IMR-90 (cell line): Measurements from ENCODE around the gene NUP98. TPM values are rescaled to one million over a fixed set of nuclear protein-coding genes. Genes with fewer than 3 reads are reported as not detected.

ENCODE experiments used
- ATAC-seq: fragments of 200-7000 bp; cut with Tn5 transposase; 2 replicates; pipeline ENCODE4 v1.9.1; 2020; ENCODE audit warnings: low read depth, mild to moderate bottlenecking, moderate library complexity
- BruUV-seq: library from RNA; stranded (reverse); fragments of 400-500 nt; replicated peaks from 2 replicates; lab custom pipeline; 2021; lab: Mats Ljungman, UMichigan
- CTCF ChIA-PET: fragments of 300-600 bp; formaldehyde crosslinking; extraction: SDS; loops from one replicate; lab custom pipeline; 2021; ENCODE audit warnings: antibody characterized with exemption; lab: Yijun Ruan, JAX
- POLR2A ChIA-PET: fragments of 300-600 bp; sonication (Branson Sonifier 250); formaldehyde crosslinking; loops from one replicate; lab custom pipeline; 2022; ENCODE audit warnings: antibody characterized with exemption; ENCODE audit not compliant: unreplicated experiment; lab: Charles Lee
- DNase-seq: peaks from one replicate; pipeline ENCODE4 v3.0.0; 2013
- H2AFZ ChIP-seq: replicated peaks from 2 replicates; pipeline ENCODE3; 2013; ENCODE audit warnings: low read length, mild to moderate bottlenecking; ENCODE audit not compliant: poor library complexity
- H2AK5ac ChIP-seq: 2 replicates; pipeline ENCODE4 v1.6.1; 2013; ENCODE audit warnings: low read depth, low read length, inconsistent platforms
- H2AK9ac ChIP-seq: replicated peaks from 2 replicates; pipeline ENCODE3; 2013; ENCODE audit warnings: mild to moderate bottlenecking, low read depth, low read length, moderate library complexity; ENCODE audit not compliant: poor library complexity
- H2BK120ac ChIP-seq: 2 replicates; pipeline ENCODE4 v1.6.1; 2013; ENCODE audit warnings: low read depth, low read length, inconsistent platforms
- H2BK15ac ChIP-seq: 3 replicates; pipeline ENCODE4 v1.6.1; 2013; ENCODE audit warnings: low read depth, low read length, inconsistent platforms
- H2BK20ac ChIP-seq: 2 replicates; pipeline ENCODE4 v1.6.1; 2013; ENCODE audit warnings: low read depth, mild to moderate bottlenecking, inconsistent platforms, low read length, moderate library complexity
- H2BK5ac ChIP-seq: 2 replicates; pipeline ENCODE4 v1.6.1; 2013; ENCODE audit warnings: mild to moderate bottlenecking, low read depth, low read length, inconsistent platforms; ENCODE audit not compliant: poor library complexity, severe bottlenecking
- H3K14ac ChIP-seq: replicated peaks from 2 replicates; pipeline ENCODE4 v1.6.1; 2013; ENCODE audit warnings: low read depth, low read length, inconsistent platforms
- H3K18ac ChIP-seq: 2 replicates; pipeline ENCODE4 v1.6.1; 2013; ENCODE audit warnings: low read depth, low read length, control low read depth
- H3K23ac ChIP-seq: 2 replicates; pipeline ENCODE4 v1.6.1; 2013; ENCODE audit warnings: low read depth, low read length, inconsistent platforms
- H3K27ac ChIP-seq: 2 replicates; pipeline ENCODE4 v1.5.1; 2013; ENCODE audit warnings: mild to moderate bottlenecking, control low read depth, low read length; ENCODE audit not compliant: insufficient read depth
- H3K27me3 ChIP-seq: 2 replicates; pipeline ENCODE4 v1.6.1; 2013; ENCODE audit warnings: low read length; ENCODE audit not compliant: control insufficient read depth, insufficient read depth
- H3K36me3 ChIP-seq: 2 replicates; pipeline ENCODE4 v1.6.1; 2013; ENCODE audit warnings: low read length, mixed read lengths; ENCODE audit not compliant: control insufficient read depth, insufficient read depth
- H3K4ac ChIP-seq: 2 replicates; pipeline ENCODE4 v1.6.1; 2013; ENCODE audit warnings: low read depth, low read length, inconsistent platforms
- H3K4me1 ChIP-seq: 2 replicates; pipeline ENCODE4 v1.6.1; 2013; ENCODE audit warnings: low read length, mixed read lengths; ENCODE audit not compliant: control insufficient read depth, insufficient read depth
- H3K4me2 ChIP-seq: 2 replicates; pipeline ENCODE4 v1.6.1; 2013; ENCODE audit warnings: low read depth, mild to moderate bottlenecking, control low read depth, low read length, moderate library complexity
- H3K4me3 ChIP-seq: 2 replicates; pipeline ENCODE4 v1.5.1; 2013; ENCODE audit warnings: low read depth, mild to moderate bottlenecking, control low read depth, low read length, moderate library complexity; ENCODE audit not compliant: insufficient read depth
- H3K56ac ChIP-seq: 2 replicates; pipeline ENCODE4 v1.6.1; 2013; ENCODE audit warnings: low read length, inconsistent platforms; ENCODE audit not compliant: insufficient read depth; ENCODE audit errors: extremely low read depth
- H3K79me1 ChIP-seq, 2 experiments: 2 replicates each; pipeline ENCODE4 v1.6.1; 2013; ENCODE audit warnings: low read length in 2 of 2, inconsistent platforms in 1 of 2, low read depth in 1 of 2
- H3K9ac ChIP-seq: 2 replicates; pipeline ENCODE4 v1.6.1; 2013; ENCODE audit warnings: low read depth, low read length, control low read depth
- H3K9me1 ChIP-seq: 2 replicates; pipeline ENCODE4 v1.6.1; 2013; ENCODE audit warnings: low read length, inconsistent platforms; ENCODE audit not compliant: insufficient read depth
- H3K9me3 ChIP-seq: 2 replicates; pipeline ENCODE4 v1.6.1; 2013; ENCODE audit warnings: low read length; ENCODE audit not compliant: control insufficient read depth, insufficient read depth
- H4K20me1 ChIP-seq: 2 replicates; pipeline ENCODE4 v1.6.1; 2013; ENCODE audit warnings: low read length, inconsistent platforms; ENCODE audit not compliant: insufficient read depth
- H4K5ac ChIP-seq: 2 replicates; pipeline ENCODE4 v1.6.1; 2013; ENCODE audit warnings: mild to moderate bottlenecking, low read depth, low read length, control low read depth
- H4K8ac ChIP-seq, 2 experiments: 2 replicates each; pipeline ENCODE4 v1.6.1; 2013; ENCODE audit warnings: low read depth in 2 of 2, low read length in 2 of 2, control low read depth in 1 of 2, inconsistent platforms in 1 of 2
- H4K91ac ChIP-seq: 2 replicates; pipeline ENCODE4 v1.6.1; 2013; ENCODE audit warnings: low read depth, low read length, inconsistent platforms; ENCODE audit not compliant: insufficient read depth
- CEBPB ChIP-seq: IDR thresholded peaks from 2 replicates; pipeline ENCODE4 v1.6.1; 2012; ENCODE audit warnings: low read depth, low read length, improper control_type of control experiment
- CHD1 ChIP-seq: IDR thresholded peaks from 2 replicates; pipeline ENCODE4 v1.6.1; 2012; ENCODE audit warnings: low read depth, low read length, improper control_type of control experiment
- FOS ChIP-seq: fragments of 150-350 bp; IDR thresholded peaks from 2 replicates; pipeline ENCODE4 v1.6.1; 2016; ENCODE audit warnings: low read depth, low read length
- MAFK ChIP-seq: IDR thresholded peaks from 2 replicates; pipeline ENCODE4 v1.6.1; 2012; ENCODE audit warnings: low read depth, low read length, improper control_type of control experiment
- MXI1 ChIP-seq: IDR thresholded peaks from 2 replicates; pipeline ENCODE4 v1.6.1; 2012; ENCODE audit warnings: low read depth, mild to moderate bottlenecking, low read length, moderate library complexity, borderline replicate concordance
- NFE2L2 ChIP-seq: fragments of 150-350 bp; IDR thresholded peaks from 2 replicates; pipeline ENCODE4 v1.6.1; 2016; ENCODE audit warnings: low read depth, mild to moderate bottlenecking, low read length
- POLR2A ChIP-seq: IDR thresholded peaks from 2 replicates; pipeline ENCODE4 v1.6.1; 2012; ENCODE audit warnings: mild to moderate bottlenecking, low read depth, low read length
- RAD21 ChIP-seq: IDR thresholded peaks from 2 replicates; pipeline ENCODE4 v1.6.1; 2012; ENCODE audit warnings: low read length, improper control_type of control experiment
- RCOR1 ChIP-seq: IDR thresholded peaks from 2 replicates; pipeline ENCODE4 v1.6.1; 2012; ENCODE audit warnings: mild to moderate bottlenecking, low read length, improper control_type of control experiment; ENCODE audit not compliant: insufficient replicate concordance
- RFX5 ChIP-seq: IDR thresholded peaks from 2 replicates; pipeline ENCODE4 v1.8.0; 2012; ENCODE audit warnings: low read depth, mild to moderate bottlenecking, low read length, moderate library complexity
- SMC3 ChIP-seq: fragments of 150-350 bp; IDR thresholded peaks from 2 replicates; pipeline ENCODE4 v1.6.1; 2016; ENCODE audit warnings: low read depth, mild to moderate bottlenecking, antibody characterized with exemption, low read length, moderate library complexity
- WGBS, 2 experiments: methylation state at CpG; one replicate each; pipeline versions ENCODE4 v1.1.5 to v1.1.7; 2013; ENCODE audit warnings: missing lambda C conversion rate in 2 of 2; ENCODE audit not compliant: insufficient read length in 1 of 2; ENCODE audit errors: extremely low coverage in 2 of 2; 5-methylcytosine and 5-hydroxymethylcytosine counted together
- dilution Hi-C: fragments of 300-500 bp; cut with HindIII; formaldehyde crosslinking; loops from one replicate; pipeline ENCODE4 v1.14.3; 2018; ENCODE audit warnings: low sequenced_read_pairs; ENCODE audit not compliant: unreplicated experiment
- in situ Hi-C: fragments of 300-500 bp; cut with MboI; formaldehyde crosslinking; loops from 3 replicates; pipeline ENCODE4 v1.14.3; 2019; ENCODE audit warnings: low sequenced_read_pairs, inconsistent platforms, mixed read lengths
- intact Hi-C: fragments of 100-400 bp; cut with micrococcal nuclease; formaldehyde crosslinking; loops from 2 replicates; pipeline ENCODE4 v1.10.0; 2022
- polyA plus RNA-seq, 3 experiments: library from polyadenylated mRNA; depleted of rRNA; stranded (reverse); fragments of >200 nt; gene quantifications; 2 replicates each; pipeline ENCODE4 v1.2.3, GENCODE V29; 2012; ENCODE audit warnings: low replicate concordance in 1 of 3
- total RNA-seq: library from RNA; depleted of rRNA; stranded (reverse); fragments of >200 nt; gene quantifications from 2 replicates; pipeline ENCODE4 v1.2.3, GENCODE V29; 2012
- TF ChIP-seq, protein P1 (sequence below): fragments of 150-350 bp; IDR thresholded peaks from 2 replicates; pipeline ENCODE4 v1.6.1; 2017; ENCODE audit warnings: mild to moderate bottlenecking, antibody characterized with exemption, low read length, low read depth
- TF ChIP-seq, protein P2 (sequence below): fragments of 150-350 bp; IDR thresholded peaks from 2 replicates; pipeline ENCODE4 v1.6.1; 2016; ENCODE audit warnings: low read depth, mild to moderate bottlenecking, low read length, moderate library complexity, borderline replicate concordance
- TF ChIP-seq, protein P3 (sequence below): conservative IDR thresholded peaks from 2 replicates; pipeline ENCODE4 v1.5.1; 2012; ENCODE audit warnings: mild to moderate bottlenecking, low read depth, low read length, improper control_type of control experiment

NUP98 gene
- total and polyA plus RNA-seq, 2 of the 4 experiments (the other 2 are of a cell fraction), result 103 to 138 TPM

DNA sequence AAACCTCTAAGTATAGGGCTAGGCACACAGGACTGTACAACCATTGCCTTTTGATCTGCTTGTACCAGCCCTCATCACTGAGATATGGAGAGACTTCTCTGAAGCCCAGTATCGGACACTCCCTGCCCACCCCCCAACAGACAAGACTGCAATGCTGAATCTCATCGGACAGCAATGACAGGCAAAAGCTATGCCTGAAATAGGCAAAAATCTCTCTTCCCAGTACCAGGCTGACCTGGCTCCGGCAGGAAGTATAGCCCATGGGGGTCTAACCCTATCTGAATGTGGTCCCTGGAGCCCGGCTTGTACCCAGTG lies 37.0 kb upstream of the NUP98 start:
- no peak overlapping the region for H2BK15ac ChIP-seq
- H3K4me1 ChIP-seq, result peaks cover 17% of the 10 kb centered on the region
- H2AK9ac ChIP-seq, result peak overlapping the region; percentile 23
- peaks cover 8% of the 10 kb centered on the region for H3K36me3 ChIP-seq
- H2BK20ac ChIP-seq, result no peak overlapping the region
- 57% methylated on average over 1 of the region's 4 CpGs; no CpG with 5 or more reads in 1 of the 2 experiments for WGBS, 2 experiments
- H2BK120ac ChIP-seq, result no peak overlapping the region
- H2BK5ac ChIP-seq, result no peak overlapping the region
- peaks cover 90% of the 10 kb centered on the region for H4K20me1 ChIP-seq
- H3K4me2 ChIP-seq, result no peak overlapping the region
- ChIA-PET CTCF (no interaction called here), POLR2A (no interaction called here)
- TF ChIP-seq, protein P1, sequence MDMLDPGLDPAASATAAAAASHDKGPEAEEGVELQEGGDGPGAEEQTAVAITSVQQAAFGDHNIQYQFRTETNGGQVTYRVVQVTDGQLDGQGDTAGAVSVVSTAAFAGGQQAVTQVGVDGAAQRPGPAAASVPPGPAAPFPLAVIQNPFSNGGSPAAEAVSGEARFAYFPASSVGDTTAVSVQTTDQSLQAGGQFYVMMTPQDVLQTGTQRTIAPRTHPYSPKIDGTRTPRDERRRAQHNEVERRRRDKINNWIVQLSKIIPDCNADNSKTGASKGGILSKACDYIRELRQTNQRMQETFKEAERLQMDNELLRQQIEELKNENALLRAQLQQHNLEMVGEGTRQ, result no peak
- TF ChIP-seq RCOR1, result no peak
- TF ChIP-seq POLR2A, result no peak
- TF ChIP-seq FOS, result no peak
- TF ChIP-seq NFE2L2, result no peak
- TF ChIP-seq, protein P2, sequence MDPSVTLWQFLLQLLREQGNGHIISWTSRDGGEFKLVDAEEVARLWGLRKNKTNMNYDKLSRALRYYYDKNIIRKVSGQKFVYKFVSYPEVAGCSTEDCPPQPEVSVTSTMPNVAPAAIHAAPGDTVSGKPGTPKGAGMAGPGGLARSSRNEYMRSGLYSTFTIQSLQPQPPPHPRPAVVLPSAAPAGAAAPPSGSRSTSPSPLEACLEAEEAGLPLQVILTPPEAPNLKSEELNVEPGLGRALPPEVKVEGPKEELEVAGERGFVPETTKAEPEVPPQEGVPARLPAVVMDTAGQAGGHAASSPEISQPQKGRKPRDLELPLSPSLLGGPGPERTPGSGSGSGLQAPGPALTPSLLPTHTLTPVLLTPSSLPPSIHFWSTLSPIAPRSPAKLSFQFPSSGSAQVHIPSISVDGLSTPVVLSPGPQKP, result no peak
- no peak for TF ChIP-seq MAFK
- no peak for TF ChIP-seq SMC3
- no peak for TF ChIP-seq CHD1
- TF ChIP-seq, protein P3, sequence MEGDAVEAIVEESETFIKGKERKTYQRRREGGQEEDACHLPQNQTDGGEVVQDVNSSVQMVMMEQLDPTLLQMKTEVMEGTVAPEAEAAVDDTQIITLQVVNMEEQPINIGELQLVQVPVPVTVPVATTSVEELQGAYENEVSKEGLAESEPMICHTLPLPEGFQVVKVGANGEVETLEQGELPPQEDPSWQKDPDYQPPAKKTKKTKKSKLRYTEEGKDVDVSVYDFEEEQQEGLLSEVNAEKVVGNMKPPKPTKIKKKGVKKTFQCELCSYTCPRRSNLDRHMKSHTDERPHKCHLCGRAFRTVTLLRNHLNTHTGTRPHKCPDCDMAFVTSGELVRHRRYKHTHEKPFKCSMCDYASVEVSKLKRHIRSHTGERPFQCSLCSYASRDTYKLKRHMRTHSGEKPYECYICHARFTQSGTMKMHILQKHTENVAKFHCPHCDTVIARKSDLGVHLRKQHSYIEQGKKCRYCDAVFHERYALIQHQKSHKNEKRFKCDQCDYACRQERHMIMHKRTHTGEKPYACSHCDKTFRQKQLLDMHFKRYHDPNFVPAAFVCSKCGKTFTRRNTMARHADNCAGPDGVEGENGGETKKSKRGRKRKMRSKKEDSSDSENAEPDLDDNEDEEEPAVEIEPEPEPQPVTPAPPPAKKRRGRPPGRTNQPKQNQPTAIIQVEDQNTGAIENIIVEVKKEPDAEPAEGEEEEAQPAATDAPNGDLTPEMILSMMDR, result no peak
- TF ChIP-seq MXI1, result no peak
- no peak for TF ChIP-seq CEBPB
- no peak for TF ChIP-seq RAD21
- TF ChIP-seq RFX5, result no peak
- no peak overlapping the region for H3K9ac ChIP-seq
- intact Hi-C loops, result no loop called here
- no peak overlapping the region for H3K4me3 ChIP-seq
- dilution Hi-C loops, result no loop called here
- no peak for DNase-seq
- H3K9me1 ChIP-seq, result peaks cover 54% of the 10 kb centered on the region
- H4K5ac ChIP-seq, result no peak overlapping the region
- H3K4ac ChIP-seq, result no peak overlapping the region
- H3K56ac ChIP-seq, result no peak overlapping the region
- H3K27me3 ChIP-seq, result no peaks in the 10 kb centered on the region
- in situ Hi-C loops, result no loop called here
- H3K9me3 ChIP-seq, result no peaks in the 10 kb centered on the region
- ATAC-seq, result no peak
- H2AK5ac ChIP-seq, result no peak overlapping the region
- H2AFZ ChIP-seq, result no peak overlapping the region
- H3K14ac ChIP-seq, result no peak overlapping the region
- no peak overlapping the region for H3K27ac ChIP-seq
- H3K18ac ChIP-seq, result no peak overlapping the region
- H3K23ac ChIP-seq, result no peak overlapping the region
- no peak overlapping the region for H4K8ac ChIP-seq
- no peak overlapping the region for H4K91ac ChIP-seq
- BruUV-seq, result no TSS peak
- peaks cover 54 to 94% of the 10 kb centered on the region in 2 experiments for H3K79me1 ChIP-seq
